ENCODE measurements around the gene HSD17B14. TPM values are rescaled to one million over a fixed set of nuclear protein-coding genes. Genes with fewer than 3 reads are reported as not detected.
A peak's percentile ranks its signal among the peaks of the same experiment; 100 is the strongest.

Gene HSD17B14
- total and polyA plus RNA-seq, 2 of the 8 experiments (the other 6 are each of a cell fraction or from before 2014, with no cell fraction given): 8.4 to 25.5 TPM

DNA sequence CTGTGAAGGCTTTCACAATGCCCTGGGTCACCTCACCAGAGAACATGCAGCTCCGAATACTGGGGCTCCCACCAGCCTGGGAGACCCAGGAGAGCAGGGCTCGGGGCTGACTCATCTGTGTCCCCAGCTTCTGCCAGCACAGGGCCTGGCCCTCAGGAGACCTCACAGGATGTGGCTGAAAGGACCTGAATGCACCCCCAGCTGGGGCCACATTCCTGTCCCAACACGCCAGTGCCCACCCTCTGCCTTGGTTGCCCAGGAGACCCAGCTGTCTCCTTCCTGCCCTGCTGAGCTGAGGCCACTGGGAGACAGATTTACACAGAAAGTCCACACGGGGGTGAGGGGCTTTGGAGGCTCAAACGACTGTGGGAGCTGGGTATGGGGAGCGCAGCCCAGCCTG, 37.4 kb downstream of the HSD17B14 start:
- H3K56ac ChIP-seq (replicated peaks; ENCODE audit: insufficient read length, low read depth, low read length): no peak overlapping the region
- peak overlapping the region; percentile 13; the same call in 1 of the 2 replicates for H3K27ac ChIP-seq (ENCODE audit: low read depth, low read length)
- no peaks in the 10 kb centered on the region for H3K23me2 ChIP-seq (ENCODE audit: low read depth, low read length)
- peak overlapping the region; percentile 31 for H4K5ac ChIP-seq (ENCODE audit: insufficient read length, low read depth, low read length)
- H3K27me3 ChIP-seq (replicated peaks in 1 of 4; ENCODE audit: control insufficient read depth in 3 of 4, extremely low read depth in 1 of 4, insufficient read depth in 3 of 4, low read length in 3 of 4): no peaks in the 10 kb centered on the region
- H2BK12ac ChIP-seq (ENCODE audit: low read depth, low read length): peak overlapping the region; percentile 90; the same call in 1 of the 2 replicates
- 0 out of 2 replicates have a peak overlapping the region, but pooled peaks have one; percentile 24 for H2BK20ac ChIP-seq (ENCODE audit: low read length)
- H4K91ac ChIP-seq (replicated peaks; ENCODE audit: insufficient read length, low read length): peak overlapping the region; percentile 94
- no peaks in the 10 kb centered on the region for H4K20me1 ChIP-seq (replicated peaks in 1 of 2; ENCODE audit: control insufficient read depth in 1 of 2, insufficient read depth in 2 of 2, low read length in 2 of 2)
- CTCF ChIA-PET (ENCODE audit: partially characterized antibody): interaction anchor here (0.5 to 14.7 kb wide), 12 partner anchors 9 to 182 kb away, joined by 3 to 285 read pairs (median 4); partner anchors contain the start of gene BCAT2
- H3K4me3 ChIP-seq (ENCODE audit: extremely low read depth in 1 of 4, insufficient read depth in 2 of 4, low read depth in 3 of 4, low read length in 4 of 4): no peak overlapping the region
- peak overlapping the region; percentile 17 for H3K18ac ChIP-seq (ENCODE audit: extremely low read depth, low read length)
- peak; percentile 78 for TF ChIP-seq TEAD4 (IDR thresholded peaks at IDR 0.05; ENCODE audit: low read depth, low read length)
- no peak for TF ChIP-seq POLR2A (IDR thresholded peaks at IDR 0.05; ENCODE audit: control extremely low read depth in 1 of 2, low read depth in 2 of 2, low read length in 2 of 2)
- TF ChIP-seq NRF1 (IDR thresholded peaks at IDR 0.05; ENCODE audit: low read depth, low read length): no peak
- TF ChIP-seq SIRT6 (IDR thresholded peaks at IDR 0.05; ENCODE audit: low read length): no peak
- TF ChIP-seq HDAC2 (IDR thresholded peaks at IDR 0.05; ENCODE audit: borderline replicate concordance in 1 of 2, low read depth in 2 of 2, low read length in 2 of 2): 0 out of 4 replicates have a peak, but pooled peaks of 1 of the 2 experiments have one; percentile 48
- TF ChIP-seq MAFK (IDR thresholded peaks at IDR 0.05; ENCODE audit: low read depth, low read length): no peak
- peak; percentile 64; the same call in 1 of the 2 replicates for TF ChIP-seq JUND (IDR thresholded peaks at IDR 0.05; ENCODE audit: low read length)
- no peak for TF ChIP-seq SUZ12 (IDR thresholded peaks at IDR 0.05; ENCODE audit: low read length)
- TF ChIP-seq TCF12 (IDR thresholded peaks at IDR 0.05; ENCODE audit: low read depth, low read length): 0 out of 2 replicates have a peak, but pooled peaks have one; percentile 30
- FAIRE-seq (no peak), DNase-seq (ENCODE audit: low read depth in 1 of 2, low spot score in 2 of 2) (peak; percentile 64 to 65)
- H3K36me3 ChIP-seq (ENCODE audit: control insufficient read depth in 2 of 4, insufficient read depth in 4 of 4, low read length in 3 of 4): no peaks in the 10 kb centered on the region
- peak overlapping the region; percentile 83; the same call in 1 of the 2 replicates for H2BK5ac ChIP-seq (ENCODE audit: low read depth, low read length)
- POLR2A ChIA-PET (ENCODE audit: partially characterized antibody): interaction anchor here (0.8 to 3.7 kb wide), 9 partner anchors 8 to 167 kb away, joined by 3 to 36 read pairs (median 4); partner anchors contain the start of genes BCAT2, FTL, HSD17B14 and PPP1R15A
- H3K79me2 ChIP-seq (ENCODE audit: control insufficient read depth in 1 of 2, insufficient read depth in 2 of 2, low read length in 2 of 2): no peaks in the 10 kb centered on the region
- H3K23ac ChIP-seq (ENCODE audit: insufficient read length): no peak overlapping the region
- H3K14ac ChIP-seq (ENCODE audit: insufficient read length): no peak overlapping the region
- no peak overlapping the region for H2BK15ac ChIP-seq (ENCODE audit: low read length)
- 50% methylated on average over 6 of the region's 6 CpGs; no CpG with 5 or more reads in 1 of the 2 experiments for WGBS, 2 experiments (ENCODE audit: extremely low coverage in 1 of 2, insufficient coverage in 1 of 2, insufficient read length in 1 of 2, insufficient replicate concordance in 2 of 2, low coverage in 1 of 2, low lambda C conversion rate in 2 of 2, missing lambda C conversion rate in 1 of 2)
- H3K9me3 ChIP-seq (ENCODE audit: insufficient read depth in 2 of 2, low read depth in 1 of 2, low read length in 1 of 2): no peaks in the 10 kb centered on the region
- H3K4ac ChIP-seq (replicated peaks; ENCODE audit: insufficient read length, low read depth, low read length): no peak overlapping the region
- peak overlapping the region; percentile 41; the same call in 1 of the 2 replicates for H2AK5ac ChIP-seq (ENCODE audit: low read depth, low read length)
- H3K79me1 ChIP-seq (ENCODE audit: low read depth, low read length): no peaks in the 10 kb centered on the region
- no peak overlapping the region for H2AFZ ChIP-seq (ENCODE audit: low read length)
- H4K8ac ChIP-seq (ENCODE audit: extremely low read depth, insufficient read depth, low read length): peak overlapping the region; percentile 54
- no peak overlapping the region for H2BK120ac ChIP-seq (replicated peaks; ENCODE audit: low read depth, low read length)
- H3K9ac ChIP-seq (replicated peaks in 1 of 4; ENCODE audit: extremely low read depth in 1 of 4, low read depth in 3 of 4, low read length in 3 of 4): no peak overlapping the region; a peak in 1 of 7 replicates
- H3K4me2 ChIP-seq (ENCODE audit: insufficient read depth in 1 of 2, low read depth in 2 of 2, low read length in 2 of 2): peak overlapping the region in 1 of 2 experiments; percentile 30; a peak in 3 of 4 replicates
- peaks cover 0 to 16% (median 10%) of the 10 kb centered on the region in 4 experiments; a peak in 6 of 7 replicates for H3K4me1 ChIP-seq (replicated peaks in 1 of 4; ENCODE audit: control insufficient read depth in 3 of 4, insufficient read depth in 4 of 4, low read length in 3 of 4)

All from H1 (cell line).